ENCODE data around the gene CD46.

DNA sequence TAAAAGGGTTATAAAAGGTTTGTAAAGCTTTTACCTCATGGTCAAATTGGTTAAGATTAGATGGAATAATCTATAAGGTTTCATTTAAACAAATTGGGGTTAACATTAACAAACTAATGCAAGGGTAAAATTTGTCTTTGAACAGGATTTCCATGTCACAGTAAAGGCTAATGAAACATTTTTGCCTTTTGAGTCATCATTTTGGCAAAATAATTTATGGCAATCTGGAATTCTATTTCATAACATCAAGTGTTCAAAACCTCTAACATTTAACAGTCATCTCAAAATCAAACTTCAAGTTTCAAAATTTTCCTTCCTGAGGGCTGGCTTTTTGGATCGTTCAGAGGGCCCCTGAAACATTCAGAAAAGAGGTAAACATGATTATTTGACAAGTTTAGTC, 6.6 kb upstream of the CD46 start:
- TF ChIP-seq EP300 (IDR thresholded peaks at IDR 0.05; ENCODE audit: borderline replicate concordance in 1 of 2, control insufficient read depth in 1 of 2, low read depth in 2 of 2, low read length in 2 of 2) (no peak), JUNB (IDR thresholded peaks at IDR 0.05) (no peak), SP1 (IDR thresholded peaks at IDR 0.05; ENCODE audit: low read depth, low read length) (no peak), CEBPB (IDR thresholded peaks at IDR 0.05; ENCODE audit: borderline replicate concordance in 1 of 2, low read depth in 2 of 2, low read length in 2 of 2) (no peak)
- TF ChIP-seq, protein P1, sequence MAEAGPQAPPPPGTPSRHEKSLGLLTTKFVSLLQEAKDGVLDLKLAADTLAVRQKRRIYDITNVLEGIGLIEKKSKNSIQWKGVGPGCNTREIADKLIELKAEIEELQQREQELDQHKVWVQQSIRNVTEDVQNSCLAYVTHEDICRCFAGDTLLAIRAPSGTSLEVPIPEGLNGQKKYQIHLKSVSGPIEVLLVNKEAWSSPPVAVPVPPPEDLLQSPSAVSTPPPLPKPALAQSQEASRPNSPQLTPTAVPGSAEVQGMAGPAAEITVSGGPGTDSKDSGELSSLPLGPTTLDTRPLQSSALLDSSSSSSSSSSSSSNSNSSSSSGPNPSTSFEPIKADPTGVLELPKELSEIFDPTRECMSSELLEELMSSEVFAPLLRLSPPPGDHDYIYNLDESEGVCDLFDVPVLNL (IDR thresholded peaks at IDR 0.05; ENCODE audit: low read depth, low read length) = no peak
